Stimulated activated effector memory CD8-positive, alpha-beta T cell treated with anti-CD3 and anti-CD28 coated beads, Interleukin-12 subunit alpha, Interleukin-12 subunit beta, amount 100 ng/mL, for 72 hours (primary cell): ENCODE results near the gene SARDH.
"Not testable (repeated sequence)": the region's sequence is repeated elsewhere in the genome, so short reads cannot be mapped to it uniquely, and the experiment has no call there.

ENCODE experiments used
- ATAC-seq: fragments of 150-1000 bp; cut with Tn5 transposase; 2 replicates; pipeline ENCODE4 v1.10.0; 2021
- DNase-seq, 2 donors: peaks; one replicate each; pipeline ENCODE4 v3.0.0; 2021 to 2022; ENCODE audit warnings: low spot score in 2 of 2
- H3K27ac Mint-ChIP-seq: one replicate; pipeline ENCODE4 v1.8.0; 2022; ENCODE audit warnings: mild to moderate bottlenecking, mixed read lengths
- H3K36me3 Mint-ChIP-seq: one replicate; pipeline ENCODE4 v1.8.0; 2022; ENCODE audit warnings: mild to moderate bottlenecking, mixed read lengths
- H3K4me1 Mint-ChIP-seq: one replicate; pipeline ENCODE4 v1.8.0; 2022; ENCODE audit warnings: mixed read lengths
- H3K4me3 Mint-ChIP-seq: one replicate; pipeline ENCODE4 v1.8.0; 2022; ENCODE audit warnings: mild to moderate bottlenecking, mixed read lengths
- H3K9me3 Mint-ChIP-seq: one replicate; pipeline ENCODE4 v1.8.0; 2022; ENCODE audit warnings: mixed read lengths

Gene SARDH

GRCh38 chr9:133632806-133633680, 105.1 kb downstream of the SARDH start:
- no peaks in the 10 kb centered on the region for H3K4me1 Mint-ChIP-seq

GRCh38 chr9:133631111-133631510, 107.0 kb downstream of the SARDH start:
- Mint-ChIP-seq H3K4me3 (no peak overlapping the region), H3K4me1 (no peaks in the 10 kb centered on the region), H3K27ac (no peak overlapping the region), H3K9me3 (peaks cover 7% of the 10 kb centered on the region), H3K36me3 (no peaks in the 10 kb centered on the region)
- no peak for DNase-seq
- ATAC-seq, result no peak

More at GRCh38 chr9:133632806-133633680, 105.1 kb downstream of the SARDH start:
- H3K4me3 Mint-ChIP-seq, result no peak overlapping the region
- ATAC-seq (no peak), DNase-seq (no peak)
- H3K27ac Mint-ChIP-seq, result no peak overlapping the region
- H3K36me3 Mint-ChIP-seq, result no peaks in the 10 kb centered on the region
- H3K9me3 Mint-ChIP-seq, result no peaks in the 10 kb centered on the region

DNA sequence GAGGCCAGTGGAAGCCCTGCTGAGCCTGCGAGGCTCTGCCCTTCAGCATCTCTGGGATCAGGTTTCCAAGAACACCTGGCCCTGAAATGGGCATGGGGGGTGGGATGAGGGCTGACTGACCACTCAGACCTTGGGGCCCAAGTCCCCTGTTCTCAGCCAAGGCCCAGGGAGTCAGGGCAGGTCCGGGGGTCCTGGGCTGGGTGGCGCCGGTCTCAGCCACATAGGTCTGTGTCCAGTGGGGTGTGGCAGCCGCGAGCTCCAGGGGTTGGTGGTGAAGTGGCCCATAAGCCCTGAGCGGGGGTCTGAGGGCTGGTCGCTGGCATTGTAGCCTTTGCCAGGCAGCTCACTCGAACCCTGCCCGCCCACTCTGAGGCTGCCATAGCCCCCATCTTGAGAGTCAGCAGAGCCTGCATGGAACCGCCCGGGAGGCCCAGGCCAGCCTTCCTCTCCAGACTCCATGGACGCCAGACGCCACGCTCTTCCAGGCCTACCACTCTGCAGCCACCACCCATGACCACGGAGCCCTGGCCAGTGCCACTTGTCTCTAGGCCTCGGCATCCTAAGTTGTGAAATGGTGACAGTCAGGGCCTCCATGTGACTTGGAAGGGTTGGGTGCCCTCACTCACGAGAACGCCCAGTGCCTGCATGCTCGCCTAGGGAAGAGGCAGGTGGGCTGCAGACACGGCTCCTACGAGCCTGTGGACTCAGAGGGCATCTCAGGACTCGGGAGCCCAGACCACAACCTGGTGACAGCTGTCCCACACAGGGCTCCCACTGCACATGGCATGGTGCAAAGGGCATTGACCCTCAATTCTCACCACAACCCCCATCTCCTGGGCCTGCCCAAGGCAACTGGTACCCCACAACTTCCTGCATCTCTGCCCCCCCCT, 108.7 kb downstream of the SARDH start:
- Mint-ChIP-seq H3K36me3 (no peaks in the 10 kb centered on the region), H3K9me3 (peaks cover 10% of the 10 kb centered on the region), H3K4me1 (no peaks in the 10 kb centered on the region), H3K4me3 (no peak overlapping the region), H3K27ac (no peak overlapping the region)
- DNase-seq, result no peak
- ATAC-seq, result no peak

DNA sequence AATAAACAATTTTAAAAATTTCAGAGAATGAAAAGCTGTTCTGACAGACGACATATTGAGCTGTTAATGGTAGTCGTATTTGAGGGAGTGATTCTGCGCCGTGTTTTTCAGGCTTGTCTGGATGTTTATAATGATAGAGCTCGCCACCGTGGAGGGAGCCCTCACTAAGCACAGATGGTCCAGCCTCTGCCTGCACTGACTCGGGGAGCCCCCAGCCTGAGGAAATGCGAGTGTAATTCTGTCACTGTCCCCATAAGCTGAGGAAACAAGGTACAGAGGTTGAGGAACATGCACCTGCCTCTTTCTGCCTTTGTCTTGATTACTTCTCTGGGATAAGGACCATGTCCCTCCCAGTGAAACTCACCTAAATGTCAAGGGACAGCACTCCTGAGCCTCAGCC, 109.4 kb downstream of the SARDH start:
- no peak overlapping the region for H3K27ac Mint-ChIP-seq
- H3K4me1 Mint-ChIP-seq, result no peaks in the 10 kb centered on the region
- no peaks in the 10 kb centered on the region for H3K36me3 Mint-ChIP-seq
- DNase-seq (no peak), ATAC-seq (no peak)
- H3K4me3 Mint-ChIP-seq, result no peak overlapping the region
- H3K9me3 Mint-ChIP-seq, result peaks cover 10% of the 10 kb centered on the region

DNA sequence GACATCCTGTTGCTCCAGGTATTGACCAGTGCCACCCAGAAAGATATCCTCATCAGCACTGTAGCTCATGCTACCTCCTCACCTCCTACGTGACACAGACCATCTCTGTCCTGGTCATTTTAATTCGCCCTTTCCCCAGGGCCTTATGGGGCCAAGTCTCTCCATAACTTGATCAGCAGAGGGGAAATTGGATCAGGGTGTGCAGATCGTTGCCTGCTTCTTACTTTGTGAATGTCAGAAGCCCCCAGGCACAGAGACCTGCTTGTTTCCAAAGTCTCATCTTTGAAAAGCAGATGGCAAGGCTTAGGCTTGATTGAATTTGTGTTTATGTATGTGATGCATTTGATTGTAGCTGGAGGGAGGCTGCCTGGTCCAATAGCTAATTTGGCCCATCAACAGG, 110.8 kb downstream of the SARDH start:
- ATAC-seq, result no peak
- peaks cover 10% of the 10 kb centered on the region for H3K9me3 Mint-ChIP-seq
- H3K4me1 Mint-ChIP-seq, result peaks cover 1% of the 10 kb centered on the region
- no peak overlapping the region for H3K27ac Mint-ChIP-seq
- DNase-seq, result no peak
- no peaks in the 10 kb centered on the region for H3K36me3 Mint-ChIP-seq
- no peak overlapping the region for H3K4me3 Mint-ChIP-seq

GRCh38 chr9:133626008-133626407, 112.1 kb downstream of the SARDH start:
- DNase-seq, H3K4me1 Mint-ChIP-seq, ATAC-seq, H3K36me3 Mint-ChIP-seq, H3K4me3 Mint-ChIP-seq, H3K27ac Mint-ChIP-seq: not testable (repeated sequence)
- H3K9me3 Mint-ChIP-seq, result peaks cover 10% of the 10 kb centered on the region

DNA sequence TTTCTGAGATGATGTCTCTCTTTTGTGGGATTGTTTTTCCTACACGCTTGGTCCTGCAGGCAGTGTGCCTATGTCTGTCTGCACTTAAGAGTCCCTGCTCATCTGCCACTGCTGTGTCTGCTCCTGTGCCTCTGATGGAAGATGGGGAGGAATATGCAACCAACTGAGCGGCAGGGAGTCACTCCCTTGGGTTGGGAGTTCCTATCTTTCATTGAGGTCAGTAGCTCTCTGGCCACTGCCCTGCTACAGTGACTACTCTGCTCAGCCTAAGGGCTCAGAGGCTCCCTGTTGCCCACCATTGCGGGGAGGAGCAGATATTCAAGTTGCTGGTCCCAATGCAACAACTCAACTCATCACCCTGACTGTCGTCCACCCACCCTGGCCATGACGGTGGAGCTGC, 115.6 kb downstream of the SARDH start:
- no peak overlapping the region for H3K4me3 Mint-ChIP-seq
- H3K36me3 Mint-ChIP-seq, result peaks cover 6% of the 10 kb centered on the region
- H3K27ac Mint-ChIP-seq, result no peak overlapping the region

DNA sequence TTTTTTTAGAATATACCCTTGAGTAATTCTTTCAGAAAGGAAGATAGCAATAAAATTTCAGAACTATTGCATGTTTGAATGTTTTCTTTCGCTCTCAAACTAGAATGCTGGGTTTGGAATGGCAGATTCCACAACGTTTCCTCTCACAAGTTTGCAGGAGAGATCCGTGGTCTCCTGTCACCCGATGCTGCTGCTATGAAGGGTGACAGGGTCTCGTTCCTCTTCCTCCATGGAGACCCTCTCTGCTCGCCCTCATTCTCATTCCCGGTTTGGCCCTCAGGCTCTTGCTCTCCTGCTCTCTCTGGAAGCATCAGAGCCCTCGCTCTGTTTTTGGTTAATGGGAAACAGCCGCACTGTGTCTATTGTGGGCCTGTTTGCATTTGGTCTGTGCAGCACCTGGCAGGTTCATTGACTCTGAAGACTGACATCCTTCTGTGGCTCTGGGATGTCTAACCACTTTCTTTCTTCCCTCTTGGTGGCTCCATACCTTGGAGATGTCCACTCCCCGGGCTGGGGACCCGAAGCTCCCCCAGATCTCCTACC, 116.4 kb downstream of the SARDH start:
- Mint-ChIP-seq H3K27ac (no peak overlapping the region), H3K4me3 (no peak overlapping the region), H3K4me1 (peaks cover 22% of the 10 kb centered on the region), H3K36me3 (peaks cover 6% of the 10 kb centered on the region), H3K9me3 (peaks cover 10% of the 10 kb centered on the region)
- no peak for ATAC-seq
- DNase-seq, result no peak

More for the DNA sequence above, 115.6 kb downstream of the SARDH start:
- H3K4me1 Mint-ChIP-seq, result peaks cover 22% of the 10 kb centered on the region
- no peak for DNase-seq
- ATAC-seq, result no peak
- H3K9me3 Mint-ChIP-seq, result peaks cover 10% of the 10 kb centered on the region

GRCh38 chr9:133619791-133620190, 118.4 kb downstream of the SARDH start:
- Mint-ChIP-seq H3K9me3 (no peaks in the 10 kb centered on the region), H3K4me1 (peaks cover 22% of the 10 kb centered on the region), H3K27ac (no peak overlapping the region), H3K4me3 (peak overlapping the region; percentile 7), H3K36me3 (peaks cover 6% of the 10 kb centered on the region)
- DNase-seq (peak; percentile 8 to 56), ATAC-seq (peak; percentile 76)

DNA sequence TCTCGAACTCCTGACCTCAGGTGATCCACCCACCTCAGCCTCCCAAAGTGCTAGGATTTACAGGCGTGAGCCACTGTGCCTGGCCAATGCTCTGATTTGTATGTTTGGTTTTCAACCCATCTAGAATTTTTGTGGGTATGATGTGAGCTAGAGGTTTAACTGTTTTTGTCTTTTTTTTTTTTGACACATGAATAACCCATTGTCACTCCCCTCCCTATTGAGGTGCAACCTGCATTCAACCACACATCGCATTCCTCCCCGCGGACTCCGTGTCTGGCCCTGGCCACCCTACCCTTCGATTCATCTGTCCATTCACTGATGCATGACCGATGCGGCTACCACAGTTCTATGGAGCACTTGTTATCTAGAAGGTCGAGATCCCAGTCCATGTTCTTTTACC, 119.4 kb downstream of the SARDH start:
- Mint-ChIP-seq H3K9me3 (no peaks in the 10 kb centered on the region), H3K4me1 (peaks cover 22% of the 10 kb centered on the region), H3K27ac (peak overlapping the region; percentile 5), H3K4me3 (no peak overlapping the region), H3K36me3 (peaks cover 9% of the 10 kb centered on the region)
- ATAC-seq, result no peak
- DNase-seq, result no peak

DNA sequence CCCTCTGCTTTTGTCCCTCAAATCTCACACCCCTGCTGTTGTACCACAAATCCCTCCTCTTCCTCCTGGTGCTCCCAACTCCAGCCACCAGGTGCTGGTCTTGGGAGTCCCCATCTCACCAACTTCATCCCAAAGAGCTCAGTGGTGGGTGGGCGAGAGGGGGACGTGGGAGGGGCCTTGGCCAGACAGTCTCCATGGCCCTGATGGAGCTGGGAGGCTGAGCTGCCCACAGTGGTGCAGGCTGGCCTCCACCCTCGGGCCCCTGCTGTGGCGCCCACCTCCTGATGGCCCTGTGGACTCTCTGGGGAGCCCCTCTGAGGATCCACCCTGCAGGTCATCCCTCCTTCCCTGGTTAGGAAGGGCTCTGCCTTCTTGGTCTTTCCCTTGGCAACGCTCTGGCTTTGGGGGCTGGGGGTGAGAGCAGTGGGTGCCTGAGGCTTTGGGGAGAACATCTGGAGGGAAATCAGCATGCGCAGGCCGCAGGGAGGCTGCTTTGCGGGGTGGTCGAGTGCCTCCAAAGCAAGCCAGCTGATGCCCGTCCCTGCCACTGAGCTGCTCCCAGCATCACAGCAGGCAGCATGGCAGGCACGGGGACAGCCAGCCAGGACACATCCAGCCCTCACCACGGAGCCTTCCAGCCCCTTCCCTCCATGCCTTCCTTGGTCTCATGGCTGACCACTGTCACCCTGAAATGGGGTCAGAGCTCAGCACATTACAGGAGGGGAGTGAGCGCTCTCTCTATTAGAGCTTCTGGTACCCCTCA, 121.3 kb downstream of the SARDH start:
- H3K27ac Mint-ChIP-seq, result no peak overlapping the region

GRCh38 chr9:133615606-133616188, 122.5 kb downstream of the SARDH start:
- Mint-ChIP-seq H3K4me1 (peaks cover 11% of the 10 kb centered on the region), H3K27ac (no peak overlapping the region), H3K4me3 (no peak overlapping the region)

More for the DNA sequence above, 121.3 kb downstream of the SARDH start:
- ATAC-seq (no peak), DNase-seq (no peak)
- Mint-ChIP-seq H3K4me3 (no peak overlapping the region), H3K9me3 (no peaks in the 10 kb centered on the region), H3K4me1 (peaks cover 15% of the 10 kb centered on the region), H3K36me3 (peaks cover 13% of the 10 kb centered on the region)

DNA sequence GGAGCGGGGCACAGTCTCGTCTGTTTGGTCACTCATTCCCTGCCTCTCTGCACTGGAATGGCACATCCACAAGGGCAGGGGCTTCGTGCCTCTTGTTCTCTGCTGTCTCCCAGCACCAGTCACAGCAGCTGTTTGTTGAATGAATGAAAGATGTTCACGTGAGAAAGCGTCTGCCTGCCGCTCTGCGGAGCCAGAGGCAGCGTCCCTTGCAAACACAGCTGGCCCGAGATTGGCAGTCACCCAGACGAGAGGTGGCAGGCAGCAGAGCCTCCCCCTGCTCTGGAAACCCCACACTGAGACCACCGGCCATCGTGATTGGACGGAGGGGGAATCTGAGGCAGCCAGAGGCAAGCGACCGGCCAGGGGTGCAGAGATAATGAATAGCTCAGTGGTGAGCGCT, 123.0 kb downstream of the SARDH start:
- ATAC-seq (no peak), DNase-seq (no peak)
- H3K4me1 Mint-ChIP-seq, result peaks cover 7% of the 10 kb centered on the region
- peaks cover 13% of the 10 kb centered on the region for H3K36me3 Mint-ChIP-seq
- H3K4me3 Mint-ChIP-seq, result no peak overlapping the region
- H3K27ac Mint-ChIP-seq, result no peak overlapping the region
- no peaks in the 10 kb centered on the region for H3K9me3 Mint-ChIP-seq

More at GRCh38 chr9:133615606-133616188, 122.5 kb downstream of the SARDH start:
- Mint-ChIP-seq H3K9me3 (no peaks in the 10 kb centered on the region), H3K36me3 (peaks cover 13% of the 10 kb centered on the region)
- DNase-seq (no peak), ATAC-seq (no peak)

DNA sequence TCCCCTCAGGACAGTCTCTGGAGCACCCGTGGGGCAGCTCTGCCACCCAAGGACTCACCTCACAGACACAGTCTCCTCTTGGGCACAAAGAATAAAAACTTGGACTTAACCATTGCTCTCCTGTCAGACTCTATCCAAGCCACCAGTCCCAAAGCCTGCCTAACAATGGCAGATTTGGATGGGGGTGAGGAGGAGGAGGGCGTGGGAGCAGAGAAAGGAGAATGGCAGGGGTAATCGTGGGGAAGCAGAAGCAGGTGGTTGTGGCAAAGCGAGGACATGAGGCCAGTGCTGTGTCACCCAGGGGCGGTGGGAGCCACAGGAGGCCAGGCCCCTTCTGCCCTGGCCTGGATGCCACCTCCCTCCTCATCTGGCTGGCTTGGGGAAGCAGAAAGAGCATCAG, 123.5 kb downstream of the SARDH start:
- Mint-ChIP-seq H3K9me3 (no peaks in the 10 kb centered on the region), H3K4me1 (peaks cover 2% of the 10 kb centered on the region), H3K27ac (no peak overlapping the region), H3K36me3 (peaks cover 8% of the 10 kb centered on the region), H3K4me3 (no peak overlapping the region)
- ATAC-seq (no peak), DNase-seq (no peak)
